K562 (cell line): ENCODE measurements around the gene ATP2B1. TPM values are rescaled to one million over a fixed set of nuclear protein-coding genes. Genes with fewer than 3 reads are reported as not detected.

Source experiments
- ATAC-seq: fragments of 200-7000 bp; cut with Tn5 transposase; 3 replicates; pipeline ENCODE4 v1.9.1; 2020; ENCODE audit warnings: moderate library complexity
- BruUV-seq: library from RNA; stranded (reverse); fragments of 400-500 nt; replicated peaks from 2 replicates; lab custom pipeline; 2021; lab: Mats Ljungman, UMichigan
- CTCF ChIA-PET: fragments of 300-600 bp; formaldehyde crosslinking; extraction: SDS; loops from one replicate; lab custom pipeline; 2021; ENCODE audit warnings: low intra/inter-chr PET ratio; lab: Yijun Ruan, JAX
- POLR2A ChIA-PET: fragments of 300-600, 350-650 bp; sonication (Branson Sonifier 250); formaldehyde crosslinking; extraction: SDS; loops from one replicate; lab custom pipeline; 2021; ENCODE audit warnings: antibody characterized with exemption, inconsistent platforms; lab: Yijun Ruan, JAX
- DNase-seq, 4 experiments: peaks; one replicate each; pipeline versions ENCODE4 v3.0.0 to v3.0.0-alpha.2; 2011 to 2018; ENCODE audit warnings: low spot score in 3 of 4, mixed read lengths in 3 of 4; ENCODE audit errors: extremely low read depth in 1 of 4
- FAIRE-seq: peaks from 2 replicates; lab custom pipeline; 2011; peaks lifted over from hg19 to GRCh38; lab: Jason Lieb, UNC
- H2AFZ ChIP-seq: 2 replicates; pipeline ENCODE4 v1.6.0; 2011; ENCODE audit warnings: low read depth, low read length, control low read depth, inconsistent platforms
- H3K27ac ChIP-seq: fragments of 200-600 bp; 3 replicates; pipeline ENCODE4 v1.8.0; 2011; ENCODE audit warnings: low read depth, mild to moderate bottlenecking, control low read depth, inconsistent platforms, low read length, moderate library complexity, mixed read lengths; ENCODE audit errors: extremely low read depth
- H3K27me3 ChIP-seq, 2 experiments: fragments of 300-600 bp in 1 of 2; 2 replicates in 1 of 2; 3 replicates in 1 of 2; pipeline versions ENCODE4 v1.6.0 to v1.8.0; 2011; ENCODE audit warnings: inconsistent platforms in 2 of 2, low read length in 2 of 2, mild to moderate bottlenecking in 1 of 2, mixed read lengths in 1 of 2, moderate library complexity in 1 of 2; ENCODE audit not compliant: control insufficient read depth in 2 of 2, insufficient read depth in 2 of 2
- H3K36me3 ChIP-seq: fragments of 300-600 bp; 3 replicates; pipeline ENCODE4 v1.8.0; 2011; ENCODE audit warnings: mild to moderate bottlenecking, low read length, inconsistent platforms; ENCODE audit not compliant: control insufficient read depth, insufficient read depth
- H3K4me1 ChIP-seq, 2 experiments: fragments of 200-600 bp in 1 of 2; replicated peaks in 1 of 2; 2 replicates in 1 of 2; 3 replicates in 1 of 2; pipeline versions ENCODE4 v1.5.1 to v1.8.0; 2011; ENCODE audit warnings: inconsistent platforms in 2 of 2, low read length in 2 of 2, mild to moderate bottlenecking in 1 of 2, mixed read lengths in 1 of 2, moderate library complexity in 1 of 2; ENCODE audit not compliant: control insufficient read depth in 2 of 2, insufficient read depth in 2 of 2
- H3K4me2 ChIP-seq: 2 replicates; pipeline ENCODE4 v1.6.1; 2011; ENCODE audit warnings: low read length, control low read depth, inconsistent platforms, mixed read lengths; ENCODE audit not compliant: insufficient read depth
- H3K4me3 ChIP-seq: fragments of 200-600 bp; sonication (generic), shearing (Covaris generic); 2 replicates; pipeline ENCODE4 v1.5.1; 2016; ENCODE audit warnings: control low read depth, inconsistent platforms
- H3K79me2 ChIP-seq: fragments of 200-600 bp; 3 replicates; pipeline ENCODE4 v1.8.0; 2011; ENCODE audit warnings: low read length, inconsistent platforms; ENCODE audit not compliant: control insufficient read depth, insufficient read depth
- H3K9ac ChIP-seq, 2 experiments: 2 replicates each; pipeline versions ENCODE4 v1.6.0 to v1.6.1; 2011; ENCODE audit warnings: low read depth in 2 of 2, low read length in 2 of 2, control low read depth in 1 of 2, inconsistent platforms in 1 of 2, mild to moderate bottlenecking in 1 of 2, mixed read lengths in 1 of 2; ENCODE audit not compliant: insufficient read depth in 1 of 2
- H3K9me1 ChIP-seq: one replicate; pipeline ENCODE4 v1.6.0; 2011; ENCODE audit warnings: inconsistent platforms, mild to moderate bottlenecking, low read length, moderate library complexity; ENCODE audit not compliant: control insufficient read depth, insufficient read depth
- H3K9me3 ChIP-seq: replicated peaks from 2 replicates; pipeline ENCODE4 v1.5.1; 2011; ENCODE audit warnings: low read depth, low read length, inconsistent platforms; ENCODE audit not compliant: control insufficient read depth, insufficient read depth
- H4K20me1 ChIP-seq: replicated peaks from 2 replicates; pipeline ENCODE4 v1.6.1; 2011; ENCODE audit warnings: low read length, inconsistent platforms, mixed read lengths; ENCODE audit not compliant: control insufficient read depth, insufficient read depth
- ARID3A ChIP-seq: IDR thresholded peaks from 2 replicates; pipeline ENCODE4 v1.6.1; 2012; ENCODE audit warnings: low read depth, low read length, improper control_type of control experiment, borderline replicate concordance
- C11orf30 ChIP-seq: fragments of 450-650 bp; IDR thresholded peaks from 2 replicates; pipeline ENCODE4 v1.6.1; 2016; ENCODE audit warnings: low read depth, mild to moderate bottlenecking
- CTBP1 ChIP-seq: fragments of 450-650 bp; IDR thresholded peaks from 2 replicates; pipeline ENCODE4 v1.6.1; 2016; ENCODE audit warnings: borderline replicate concordance
- EHMT2 ChIP-seq: fragments of 450-650 bp; IDR thresholded peaks from 2 replicates; pipeline ENCODE4 v1.6.1; 2018; ENCODE audit warnings: antibody characterized with exemption
- ETV5 ChIP-seq: sonication (generic); formaldehyde crosslinking; IDR thresholded peaks from 2 replicates; pipeline ENCODE4 v1.4.0; 2020; ENCODE audit warnings: low read depth, mild to moderate bottlenecking, missing genetic modification reagents
- FOXK2 ChIP-seq, 2 experiments: fragments of 450-650 bp; IDR thresholded peaks in 1 of 2; conservative IDR thresholded peaks in 1 of 2; 2 replicates each; pipeline ENCODE4 v1.6.1; 2016; ENCODE audit warnings: low read depth in 2 of 2, mild to moderate bottlenecking in 1 of 2
- GMEB1 ChIP-seq: fragments of 250-450 bp; sonication (Bioruptor Pico); IDR thresholded peaks from 2 replicates; pipeline ENCODE4 v1.4.0; 2020; ENCODE audit warnings: mild to moderate bottlenecking
- HDAC3 ChIP-seq: fragments of 450-650 bp; IDR thresholded peaks from 2 replicates; pipeline ENCODE4 v1.6.1; 2018; ENCODE audit warnings: borderline replicate concordance, mild to moderate bottlenecking, moderate library complexity; ENCODE audit not compliant: partially characterized antibody
- JUND ChIP-seq, 2 experiments: IDR thresholded peaks; 2 replicates in 1 of 2; 3 replicates in 1 of 2; pipeline ENCODE4 v1.6.1; 2011; ENCODE audit warnings: borderline replicate concordance in 2 of 2, low read depth in 2 of 2, low read length in 2 of 2, improper control_type of control experiment in 1 of 2, missing biosample characterization in 1 of 2, missing genetic modification characterization in 1 of 2, missing genetic modification reagents in 1 of 2
- KDM1A ChIP-seq, 2 experiments: fragments of 450-650 bp; IDR thresholded peaks; 2 replicates each; pipeline ENCODE4 v1.6.1; 2016; ENCODE audit warnings: mild to moderate bottlenecking in 2 of 2
- KHSRP ChIP-seq: fragments of 450-650 bp; IDR thresholded peaks from 2 replicates; pipeline ENCODE4 v1.6.1; 2017
- LEF1 ChIP-seq: fragments of 450-650 bp; IDR thresholded peaks from 2 replicates; pipeline ENCODE4 v1.6.1; 2016; ENCODE audit warnings: mild to moderate bottlenecking
- MEIS2 ChIP-seq: fragments of 450-650 bp; IDR thresholded peaks from 2 replicates; pipeline ENCODE4 v1.6.1; 2014; ENCODE audit warnings: mild to moderate bottlenecking; ENCODE audit not compliant: partially characterized antibody
- NCOR1 ChIP-seq: fragments of 450-650 bp; IDR thresholded peaks from 2 replicates; pipeline ENCODE4 v1.6.1; 2016; ENCODE audit warnings: mild to moderate bottlenecking, moderate library complexity
- RBM25 ChIP-seq: fragments of 200-400 bp; formaldehyde crosslinking; IDR thresholded peaks from 2 replicates; pipeline ENCODE4 v1.6.1; 2018; ENCODE audit warnings: low read length, low read depth, moderate library complexity; ENCODE audit not compliant: severe bottlenecking
- SMARCA4 ChIP-seq: fragments of 450-650 bp; IDR thresholded peaks from 2 replicates; pipeline ENCODE4 v1.6.1; 2016
- SMARCE1 ChIP-seq: fragments of 450-650 bp; IDR thresholded peaks from 2 replicates; pipeline ENCODE4 v1.7.1; 2016; ENCODE audit warnings: mild to moderate bottlenecking
- STAT5A ChIP-seq: IDR thresholded peaks from 2 replicates; pipeline ENCODE4 v1.6.1; 2012; ENCODE audit warnings: low read length, inconsistent platforms, borderline replicate concordance
- ZNF175 ChIP-seq: fragments of 200-800 bp; sonication (Bioruptor generic); IDR thresholded peaks from 2 replicates; pipeline ENCODE4 v1.6.1; 2016; ENCODE audit warnings: low read depth, mild to moderate bottlenecking, missing genetic modification characterization, missing compliant biosample characterization
- WGBS: fragments of 100-300 bp; shearing (Covaris generic); methylation state at CpG from one replicate; pipeline ENCODE4 v1.1.6; 2016; ENCODE audit warnings: low coverage, mixed read lengths; ENCODE audit not compliant: insufficient coverage; ENCODE audit errors: missing lambda C conversion rate; 5-methylcytosine and 5-hydroxymethylcytosine counted together
- in situ Hi-C: fragments of 300-500 bp; cut with MboI; formaldehyde crosslinking; loops from 4 replicates; pipeline ENCODE4 v1.15.0; 2018; ENCODE audit warnings: inconsistent platforms, mixed read lengths
- intact Hi-C: fragments of 100-400 bp; cut with micrococcal nuclease; formaldehyde crosslinking; loops from 2 replicates; pipeline ENCODE4 v1.14.2; 2022
- polyA plus RNA-seq, 8 experiments: library from polyadenylated mRNA; depleted of rRNA in 4 of 8; stranded (reverse) in 5 of 8; unstranded in 3 of 8; fragments of >200 nt; fragmentation: Nextera tagmentation in 2 of 8; fragmentation: Illumina TruSeq in 1 of 8; extraction: Ambion mirVana in 2 of 8; extraction: Trizol in 1 of 8; gene quantifications; 2 replicates each; pipeline versions ENCODE4 v1.2.1 to v1.2.3, GENCODE V29; 2011 to 2014; ENCODE audit warnings: inconsistent platforms in 1 of 8, missing spikeins in 1 of 8
- total RNA-seq, 7 experiments: library from RNA; depleted of rRNA in 6 of 7; stranded (reverse); fragments of >200 nt in 6 of 7; fragmentation: Illumina TruSeq in 2 of 7; extraction: Trizol in 2 of 7; gene quantifications; 2 replicates each; pipeline versions ENCODE4 v1.2.1 to v1.2.3, GENCODE V29; 2011 to 2021; ENCODE audit warnings: low replicate concordance in 1 of 7

ATP2B1 gene
- total and polyA plus RNA-seq, 9 of the 15 experiments (the other 6 are each of a cell fraction or from before 2014, with no cell fraction given) = 8.6 to 39.0 (median 27.8) TPM

GRCh38 chr12:89680409-89680808 is 28.2 kb downstream of the ATP2B1 start (continued):
- TF ChIP-seq GMEB1 (CRISPR knock-in tag) = no peak
- peak; percentile 23 for TF ChIP-seq RBM25

- BruUV-seq = no TSS peak
- TF ChIP-seq SMARCA4 (peak; percentile 89), EHMT2 (0 out of 2 replicates have a peak, but pooled peaks have one; percentile 56), ARID3A (peak; percentile 92), C11orf30 (0 out of 2 replicates have a peak, but pooled peaks have one; percentile 3), KHSRP (no peak), NCOR1 (peak; percentile 84), STAT5A (peak; percentile 51; the same call in 1 of the 2 replicates), MEIS2 (peak; percentile 15), LEF1 (peak; percentile 55; the same call in 1 of the 2 replicates), ETV5 (CRISPR knock-in tag) (peak; percentile 21; the same call in 1 of the 2 replicates), HDAC3 (no peak), FOXK2 (conservative IDR thresholded peaks at IDR 0.05 in 1 of 2, IDR thresholded peaks at IDR 0.05 in 1 of 2; ENCODE audit: low read depth in 2 of 2) (peak in 1 of 2 experiments; percentile 34; a peak in 1 of 4 replicates), SMARCE1 (peak; percentile 85), KDM1A (IDR thresholded peaks at IDR 0.05) (peak in 1 of 2 experiments; percentile 50; a peak in 1 of 4 replicates), JUND (IDR thresholded peaks at IDR 0.05; ENCODE audit: borderline replicate concordance, low read depth, low read length) (0 out of 2 replicates have a peak, but pooled peaks have one; percentile 14), JUND (tag; IDR thresholded peaks at IDR 0.05; ENCODE audit: borderline replicate concordance, low read depth, low read length) (no peak; the same call in 2 of the 3 replicates), CTBP1 (peak; percentile 22; the same call in 1 of the 2 replicates), ZNF175 (CRISPR knock-in tag) (0 out of 2 replicates have a peak, but pooled peaks have one; percentile 38)
Observed at GRCh38 chr12:89679631-89680030, 29.0 kb downstream of the ATP2B1 start.

More at GRCh38 chr12:89679631-89680030, 29.0 kb downstream of the ATP2B1 start:
- DNase-seq = peak; percentile 13 to 76 (median 43)
- peak; percentile 61 for ATAC-seq
- ChIA-PET POLR2A (interaction anchor here (0.9 to 1.7 kb wide), 4 partner anchors 9 to 27 kb away, joined by 3 to 4 read pairs (median 4); no protein-coding TSS in a partner anchor), CTCF (no interaction called here)
- peak; percentile 15 for FAIRE-seq
- no peaks in the 10 kb centered on the region for H3K27me3 ChIP-seq
- no peak overlapping the region for H3K4me3 ChIP-seq
- H4K20me1 ChIP-seq = no peaks in the 10 kb centered on the region
- intact Hi-C loops (no loop called here), in situ Hi-C loops (no loop called here)
- 0 out of 2 replicates have a peak overlapping the region, but pooled peaks have one; percentile 6 for H2AFZ ChIP-seq
- WGBS = 2% methylated on average over 2 of the region's 2 CpGs
- H3K79me2 ChIP-seq = peaks cover 99% of the 10 kb centered on the region
- peaks cover 4 to 16% of the 10 kb centered on the region in 2 experiments; a peak in 4 of 5 replicates for H3K4me1 ChIP-seq
- H3K9me1 ChIP-seq = no peaks in the 10 kb centered on the region
- H3K9ac ChIP-seq = peak overlapping the region in 1 of 2 experiments; percentile 30; a peak in 2 of 4 replicates
- H3K27ac ChIP-seq = peak overlapping the region; percentile 72
- peak overlapping the region; percentile 49 for H3K4me2 ChIP-seq
- peaks cover 12% of the 10 kb centered on the region for H3K9me3 ChIP-seq
- H3K36me3 ChIP-seq = peaks cover 6% of the 10 kb centered on the region
